NCI-H1694 (cell line): Measurements from ENCODE around the gene SOD3.

Source experiments
- DNase-seq: peaks from one replicate; lab custom pipeline; 2025; lab: John Stamatoyannopoulos, UW

Gene SOD3

GRCh38 chr4:24842356-24842755 lies 47.0 kb downstream of the SOD3 start:
- no peak for DNase-seq

- no peak for DNase-seq
Measured at GRCh38 chr4:24843096-24843495, 47.7 kb downstream of the SOD3 start.

- no peak for DNase-seq
Measured at GRCh38 chr4:24845132-24845531, 49.8 kb downstream of the SOD3 start.

GRCh38 chr4:24845902-24846301 lies 50.5 kb downstream of the SOD3 start:
- DNase-seq = no peak

GRCh38 chr4:24846716-24847115 lies 51.3 kb downstream of the SOD3 start:
- no peak for DNase-seq

GRCh38 chr4:24849351-24849750 lies 54.0 kb downstream of the SOD3 start:
- no peak for DNase-seq

- no peak for DNase-seq
Measured at GRCh38 chr4:24849756-24850155, 54.4 kb downstream of the SOD3 start.
